ENCODE results near the gene FAM149A.

- TF ChIP-seq POLR2A (IDR thresholded peaks at IDR 0.05) (no peak), CTCF (IDR thresholded peaks at IDR 0.05) (no peak)
Measured at GRCh38 chr4:186131935-186132334, 27.4 kb downstream of the FAM149A start.

All from testis (tissue), 2 donors.